ENCODE data around the gene ALAS1.

Gene ALAS1

DNA sequence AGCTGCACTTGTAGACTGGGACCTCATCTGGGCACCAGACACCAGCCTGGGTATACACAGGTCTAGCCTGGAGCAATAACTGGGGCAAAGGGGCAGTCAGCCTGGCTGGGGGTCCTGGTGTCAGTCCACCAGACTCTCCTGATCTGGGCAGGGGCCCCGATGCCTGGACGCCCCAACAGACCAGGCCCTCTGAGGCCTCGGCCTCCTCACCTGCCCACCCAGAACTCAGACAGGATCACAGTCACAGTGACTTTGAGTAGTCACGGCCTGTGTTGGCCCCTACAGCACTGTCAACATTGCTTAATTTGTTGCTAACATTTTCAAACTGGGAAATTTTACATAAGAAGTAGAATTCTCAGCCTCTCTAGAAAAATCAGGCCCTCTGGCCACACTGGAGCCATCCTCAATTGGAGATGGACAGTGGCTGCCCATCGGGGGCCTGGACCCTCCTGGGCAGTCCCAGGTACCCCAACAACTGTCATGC lies 35.2 kb downstream of the ALAS1 start:
- Histone ChIP-seq H3K36me3 (ENCODE audit: control insufficient read depth in 2 of 2, insufficient read depth in 2 of 2, low read length in 2 of 2) (peaks cover 28 to 37% of the 10 kb centered on the region in 2 donors), H3K4me1 (ENCODE audit: control insufficient read depth in 2 of 2, insufficient read depth in 2 of 2, low read length in 2 of 2) (peaks cover 18 to 25% of the 10 kb centered on the region in 2 donors), H3K4me3 (ENCODE audit: low read length in 2 of 2) (no peak overlapping the region), H3K27ac (ENCODE audit: low read depth in 2 of 2, low read length in 2 of 2) (no peak overlapping the region), H3K27me3 (ENCODE audit: control insufficient read depth in 2 of 2, insufficient read depth in 2 of 2, low read length in 2 of 2) (no peaks in the 10 kb centered on the region), H3K9ac (ENCODE audit: low read depth in 1 of 2, low read length in 2 of 2) (no peak overlapping the region), H3K9me3 (ENCODE audit: control insufficient read depth in 2 of 2, low read length in 2 of 2) (no peaks in the 10 kb centered on the region)

DNA sequence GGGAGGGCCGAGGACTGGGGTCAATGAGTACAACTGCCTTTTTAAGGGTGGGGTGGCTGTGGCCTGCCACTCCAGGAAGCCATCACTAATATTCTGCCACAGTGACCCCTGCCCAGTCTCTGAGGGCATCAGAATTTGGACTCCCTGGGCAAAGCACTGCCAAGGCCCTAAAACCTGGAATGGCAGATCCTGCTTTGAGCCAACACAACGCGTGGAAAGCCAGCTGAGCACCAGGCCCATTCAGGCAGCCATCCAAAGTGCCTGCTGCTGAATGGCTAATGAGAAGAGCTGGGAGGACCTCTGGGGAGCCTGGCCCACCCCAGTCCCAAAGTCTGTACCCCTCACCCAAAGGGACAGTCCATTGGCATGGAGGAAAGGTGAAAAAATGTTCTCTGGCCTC lies 36.0 kb downstream of the ALAS1 start:
- Histone ChIP-seq H3K4me1 (ENCODE audit: control insufficient read depth in 2 of 2, insufficient read depth in 2 of 2, low read length in 2 of 2) (peaks cover 22 to 29% of the 10 kb centered on the region in 2 donors), H3K9ac (ENCODE audit: low read depth in 1 of 2, low read length in 2 of 2) (no peak overlapping the region), H3K27ac (ENCODE audit: low read depth in 2 of 2, low read length in 2 of 2) (no peak overlapping the region), H3K4me3 (ENCODE audit: low read length in 2 of 2) (no peak overlapping the region), H3K36me3 (ENCODE audit: control insufficient read depth in 2 of 2, insufficient read depth in 2 of 2, low read length in 2 of 2) (peaks cover 25 to 34% of the 10 kb centered on the region in 2 donors), H3K9me3 (ENCODE audit: control insufficient read depth in 2 of 2, low read length in 2 of 2) (no peaks in the 10 kb centered on the region), H3K27me3 (ENCODE audit: control insufficient read depth in 2 of 2, insufficient read depth in 2 of 2, low read length in 2 of 2) (no peaks in the 10 kb centered on the region)

DNA sequence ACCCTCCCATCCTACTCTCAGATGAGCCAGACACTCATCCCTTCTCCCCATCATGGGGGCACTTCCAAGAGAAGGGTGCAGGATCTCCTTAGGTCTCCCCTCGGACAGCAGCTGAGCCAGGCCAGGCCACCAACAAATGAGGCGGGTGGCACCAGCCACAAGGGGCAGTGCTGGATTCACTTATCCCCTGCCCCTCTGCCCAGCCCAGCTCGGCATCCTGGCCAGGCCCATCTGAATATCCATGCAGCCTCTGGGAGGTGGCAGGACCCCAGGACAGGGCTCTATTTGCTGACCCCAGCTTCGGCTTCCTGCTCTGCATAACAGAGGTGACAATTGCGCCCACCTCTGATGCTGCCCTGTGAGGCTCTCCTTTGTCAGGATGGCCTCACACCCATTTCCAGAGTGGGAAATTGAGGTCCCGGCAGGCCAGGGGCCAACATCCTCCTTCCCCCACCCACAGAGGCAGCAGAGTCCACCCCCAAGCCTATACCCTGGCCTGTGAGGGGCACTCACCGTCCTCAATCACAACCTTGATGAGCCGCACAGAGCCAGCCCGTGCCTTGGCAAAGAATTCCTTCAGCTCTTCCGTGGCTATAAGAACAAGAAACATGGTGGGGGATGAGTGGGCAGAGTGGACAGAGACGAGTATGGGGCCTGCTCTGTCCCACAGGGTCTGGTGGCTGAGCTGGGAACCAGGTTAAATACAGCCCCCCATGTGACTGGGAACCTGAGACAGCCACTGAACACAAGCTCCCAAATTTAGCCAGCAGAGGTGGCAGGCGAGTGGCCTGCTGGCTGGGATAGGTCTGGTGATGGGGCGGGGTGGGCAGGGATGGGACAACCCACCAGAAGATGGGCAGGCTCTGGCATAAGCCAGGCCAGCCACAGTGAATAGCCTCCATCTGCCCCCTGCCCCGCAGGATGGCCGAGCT lies 36.8 kb downstream of the ALAS1 start:
- Histone ChIP-seq H3K9ac (ENCODE audit: low read depth in 1 of 2, low read length in 2 of 2) (no peak overlapping the region), H3K36me3 (ENCODE audit: control insufficient read depth in 2 of 2, insufficient read depth in 2 of 2, low read length in 2 of 2) (peaks cover 17 to 26% of the 10 kb centered on the region in 2 donors), H3K4me1 (ENCODE audit: control insufficient read depth in 2 of 2, insufficient read depth in 2 of 2, low read length in 2 of 2) (peaks cover 22 to 30% of the 10 kb centered on the region in 2 donors)

DNA sequence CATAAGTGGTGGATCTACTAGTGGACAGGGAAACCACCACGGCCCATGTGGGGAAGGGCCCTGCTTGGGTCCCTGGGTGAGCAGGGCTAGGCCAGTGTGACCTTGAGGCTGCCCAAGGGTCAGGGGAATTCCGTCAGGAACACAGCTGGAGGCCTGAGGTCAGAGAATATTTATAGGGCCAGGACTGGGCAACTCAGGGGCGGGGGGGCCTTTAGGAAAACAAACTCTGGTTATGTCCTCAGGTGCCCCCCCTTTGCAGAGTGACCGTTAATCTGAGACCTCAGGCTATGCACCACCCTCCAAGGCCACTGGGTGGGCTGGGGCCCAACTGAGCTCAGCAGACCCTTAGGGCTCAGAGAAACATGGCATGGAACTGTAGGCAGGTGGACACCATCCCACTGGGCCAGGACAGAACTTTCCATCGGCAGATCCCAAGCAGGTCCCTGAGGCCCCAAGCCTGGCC lies 38.5 kb downstream of the ALAS1 start:
- H3K4me1 ChIP-seq (ENCODE audit: control insufficient read depth in 2 of 2, insufficient read depth in 2 of 2, low read length in 2 of 2), result peaks cover 25 to 36% of the 10 kb centered on the region in 2 donors
- H3K36me3 ChIP-seq (ENCODE audit: control insufficient read depth in 2 of 2, insufficient read depth in 2 of 2, low read length in 2 of 2), result peaks cover 2 to 10% of the 10 kb centered on the region in 2 donors
- no peak overlapping the region for H3K4me3 ChIP-seq (ENCODE audit: low read length in 2 of 2)
- no peak overlapping the region for H3K27ac ChIP-seq (ENCODE audit: low read depth in 2 of 2, low read length in 2 of 2)
- no peaks in the 10 kb centered on the region for H3K27me3 ChIP-seq (ENCODE audit: control insufficient read depth in 2 of 2, insufficient read depth in 2 of 2, low read length in 2 of 2)
- H3K9ac ChIP-seq (ENCODE audit: low read depth in 1 of 2, low read length in 2 of 2), result no peak overlapping the region
- H3K9me3 ChIP-seq (ENCODE audit: control insufficient read depth in 2 of 2, low read length in 2 of 2), result no peaks in the 10 kb centered on the region

More for the DNA sequence above, 36.8 kb downstream of the ALAS1 start:
- no peaks in the 10 kb centered on the region for H3K27me3 ChIP-seq (ENCODE audit: control insufficient read depth in 2 of 2, insufficient read depth in 2 of 2, low read length in 2 of 2)
- H3K4me3 ChIP-seq (ENCODE audit: low read length in 2 of 2), result no peak overlapping the region
- H3K27ac ChIP-seq (ENCODE audit: low read depth in 2 of 2, low read length in 2 of 2), result no peak overlapping the region
- no peaks in the 10 kb centered on the region for H3K9me3 ChIP-seq (ENCODE audit: control insufficient read depth in 2 of 2, low read length in 2 of 2)

DNA sequence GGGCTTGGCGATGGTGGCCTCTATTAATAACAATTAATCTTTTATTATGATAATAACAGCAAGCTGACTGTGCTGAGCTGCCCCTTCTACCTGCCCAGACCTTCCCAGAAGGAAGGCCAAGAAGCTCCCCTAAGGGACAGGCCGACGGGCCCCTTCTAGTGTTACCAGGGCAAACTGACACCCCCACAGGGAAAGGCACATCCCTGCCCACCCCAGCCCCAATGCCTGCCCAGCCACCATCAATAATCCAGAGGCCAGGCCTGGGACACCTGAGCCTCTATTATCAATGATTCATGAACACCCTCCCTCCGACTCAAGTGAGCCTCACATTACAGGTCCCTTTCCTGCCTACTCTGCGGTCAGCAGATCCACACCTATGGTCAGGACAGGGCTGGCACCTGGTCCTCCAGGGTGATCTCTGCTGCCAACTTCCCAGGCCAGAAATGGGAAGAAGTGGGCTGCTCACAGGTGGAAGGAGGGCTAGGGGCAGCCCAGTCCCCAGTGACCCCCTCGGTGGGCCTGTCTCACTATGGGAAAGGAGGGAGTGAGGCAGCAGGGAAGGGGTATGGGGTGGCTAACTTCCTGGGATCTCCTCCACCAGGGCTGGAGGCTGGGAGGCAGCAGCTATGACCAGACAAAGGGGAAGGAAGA lies 39.2 kb downstream of the ALAS1 start:
- H3K4me3 ChIP-seq (ENCODE audit: low read length in 2 of 2), result peak overlapping the region; percentile 17 to 95
- H3K27ac ChIP-seq (ENCODE audit: low read depth in 2 of 2, low read length in 2 of 2), result peak overlapping the region; percentile 70 to 90
- H3K4me1 ChIP-seq (ENCODE audit: control insufficient read depth in 2 of 2, insufficient read depth in 2 of 2, low read length in 2 of 2), result peaks cover 25 to 33% of the 10 kb centered on the region in 2 donors
- H3K27me3 ChIP-seq (ENCODE audit: control insufficient read depth in 2 of 2, insufficient read depth in 2 of 2, low read length in 2 of 2), result no peaks in the 10 kb centered on the region
- no peaks in the 10 kb centered on the region for H3K9me3 ChIP-seq (ENCODE audit: control insufficient read depth in 2 of 2, low read length in 2 of 2)
- H3K9ac ChIP-seq (ENCODE audit: low read depth in 1 of 2, low read length in 2 of 2), result peak overlapping the region; percentile 63 to 95
- peaks cover 0 to 10% of the 10 kb centered on the region in 2 donors for H3K36me3 ChIP-seq (ENCODE audit: control insufficient read depth in 2 of 2, insufficient read depth in 2 of 2, low read length in 2 of 2)

DNA sequence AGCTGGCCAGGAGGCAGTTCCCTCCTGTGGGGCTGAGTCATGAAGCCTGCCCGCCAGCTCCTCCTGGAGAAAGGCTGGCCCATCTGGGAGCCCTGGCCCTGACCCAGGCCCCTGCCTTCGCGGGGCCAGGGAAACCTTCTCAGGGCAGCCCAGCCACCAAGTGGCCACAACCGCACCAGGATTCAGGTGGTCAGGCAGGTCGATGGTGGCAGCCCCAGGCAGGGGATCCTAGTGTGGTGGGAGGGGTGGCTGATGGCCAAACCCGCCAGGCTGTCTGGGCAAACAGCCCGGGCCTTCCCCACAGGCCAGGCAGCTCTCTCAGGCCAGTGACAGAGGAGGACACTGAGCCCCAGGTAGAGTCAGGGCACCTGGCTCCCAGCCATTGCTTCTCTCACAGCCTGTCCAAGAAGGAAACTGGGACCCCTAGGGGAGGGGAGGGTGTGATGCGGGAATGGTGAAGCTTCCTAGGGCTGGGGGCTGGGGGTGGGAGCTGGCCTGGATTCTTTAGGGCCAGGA lies 39.8 kb downstream of the ALAS1 start:
- peaks cover 0 to 6% of the 10 kb centered on the region in 2 donors for H3K36me3 ChIP-seq (ENCODE audit: control insufficient read depth in 2 of 2, insufficient read depth in 2 of 2, low read length in 2 of 2)
- peak overlapping the region; percentile 82 to 95 for H3K4me3 ChIP-seq (ENCODE audit: low read length in 2 of 2)
- H3K9me3 ChIP-seq (ENCODE audit: control insufficient read depth in 2 of 2, low read length in 2 of 2), result no peaks in the 10 kb centered on the region
- peaks cover 25 to 33% of the 10 kb centered on the region in 2 donors for H3K4me1 ChIP-seq (ENCODE audit: control insufficient read depth in 2 of 2, insufficient read depth in 2 of 2, low read length in 2 of 2)
- H3K27me3 ChIP-seq (ENCODE audit: control insufficient read depth in 2 of 2, insufficient read depth in 2 of 2, low read length in 2 of 2), result no peaks in the 10 kb centered on the region
- H3K9ac ChIP-seq (ENCODE audit: low read depth in 1 of 2, low read length in 2 of 2), result peak overlapping the region in 1 of 2 donors; percentile 95
- peak overlapping the region; percentile 51 to 90 for H3K27ac ChIP-seq (ENCODE audit: low read depth in 2 of 2, low read length in 2 of 2)

DNA sequence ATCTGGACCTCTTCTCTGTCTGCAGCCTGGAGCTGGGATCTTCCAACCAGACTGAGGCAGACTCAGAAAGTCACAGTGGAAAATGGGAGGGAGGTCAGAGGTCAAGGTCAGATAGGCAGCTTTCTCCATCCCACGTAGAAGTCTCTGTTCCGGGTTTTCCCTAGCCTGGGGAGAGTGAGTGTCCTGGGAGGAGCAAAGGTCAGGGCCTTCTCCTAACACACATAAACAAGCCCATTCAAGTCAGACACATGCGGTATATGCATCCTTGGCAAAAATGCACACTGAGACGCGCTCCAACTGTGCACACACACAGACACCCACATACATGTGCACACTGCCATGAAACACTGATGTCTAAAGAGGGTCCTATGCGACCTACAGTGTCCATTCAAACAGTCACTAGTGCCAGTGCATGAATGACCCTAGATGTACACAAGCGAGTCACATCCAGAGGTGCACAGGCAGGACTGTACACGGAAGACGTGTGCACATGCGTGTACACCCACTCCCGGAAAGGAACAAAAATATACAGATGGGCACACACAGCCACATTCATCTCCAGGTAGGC lies 40.3 kb downstream of the ALAS1 start:
- H3K4me1 ChIP-seq (ENCODE audit: control insufficient read depth in 2 of 2, insufficient read depth in 2 of 2, low read length in 2 of 2), result peaks cover 25 to 33% of the 10 kb centered on the region in 2 donors

DNA sequence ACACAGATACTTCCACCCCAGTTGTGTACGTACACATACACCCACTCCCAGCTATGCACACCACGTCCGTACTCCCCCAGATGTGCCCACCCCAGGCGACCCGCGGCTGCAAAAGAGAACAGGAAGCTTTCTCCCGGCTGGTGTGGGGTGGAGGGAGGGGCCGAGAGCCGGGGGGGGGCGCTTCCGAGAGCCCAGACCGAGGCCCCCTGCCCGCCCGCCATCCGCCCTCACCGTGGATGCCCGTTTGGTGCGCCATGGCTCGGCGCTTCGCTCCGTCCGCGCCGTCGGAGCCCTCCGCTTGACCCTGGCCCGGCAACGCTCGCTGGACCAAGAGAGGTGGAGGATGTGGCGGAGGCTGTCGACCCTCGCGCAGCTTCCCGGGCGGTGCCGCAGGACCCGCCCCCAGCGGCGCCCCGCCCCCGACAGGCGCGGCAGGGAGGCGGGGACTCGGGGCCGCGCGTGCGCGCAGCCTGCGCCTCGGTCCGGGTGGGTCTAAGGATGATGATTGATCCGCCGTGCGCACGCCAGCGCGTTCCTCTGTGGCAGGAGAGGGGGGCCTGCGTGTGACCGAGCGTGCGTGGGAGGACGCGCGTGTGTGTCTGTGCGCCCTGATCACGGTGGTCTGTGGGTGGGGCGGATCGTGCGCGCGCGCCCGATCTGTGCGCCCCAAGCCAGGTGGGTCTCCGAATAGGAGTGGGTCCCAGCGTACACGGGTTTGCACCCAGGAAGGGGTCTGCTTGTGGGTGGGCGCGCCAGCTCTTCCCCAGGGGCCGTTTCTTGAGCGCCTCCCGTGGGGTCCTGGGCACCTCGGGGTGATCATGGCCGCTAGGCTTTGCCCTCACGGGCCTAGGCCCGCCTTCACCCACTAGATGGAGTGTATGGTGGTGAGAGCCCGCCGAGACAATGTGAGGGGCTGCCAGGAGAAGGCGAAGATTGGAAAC lies 41.1 kb downstream of the ALAS1 start, which contains the start of gene TWF2:
TSS of gene TWF2 (minus strand) at position 398 of the 941 bp plus-strand sequence. CDS start at position 256, 142 bp downstream.
- no peaks in the 10 kb centered on the region for H3K27me3 ChIP-seq (ENCODE audit: control insufficient read depth in 2 of 2, insufficient read depth in 2 of 2, low read length in 2 of 2)
- peak within 1 kb of the TSS; percentile 82 to 95 for H3K4me3 ChIP-seq (ENCODE audit: low read length in 2 of 2)
- H3K27ac ChIP-seq (ENCODE audit: low read depth in 2 of 2, low read length in 2 of 2), result peak within 1 kb of the TSS; percentile 84 to 90
- H3K4me1 ChIP-seq (ENCODE audit: control insufficient read depth in 2 of 2, insufficient read depth in 2 of 2, low read length in 2 of 2), result peaks cover 28 to 33% of the 10 kb centered on the region in 2 donors
- H3K9ac ChIP-seq (ENCODE audit: low read depth in 1 of 2, low read length in 2 of 2), result peak within 1 kb of the TSS; percentile 75 to 95
- no peaks in the 10 kb centered on the region for H3K9me3 ChIP-seq (ENCODE audit: control insufficient read depth in 2 of 2, low read length in 2 of 2)
- peaks cover 0 to 2% of the 10 kb centered on the region in 2 donors for H3K36me3 ChIP-seq (ENCODE audit: control insufficient read depth in 2 of 2, insufficient read depth in 2 of 2, low read length in 2 of 2)

More for the DNA sequence above, 40.3 kb downstream of the ALAS1 start:
- peak overlapping the region; percentile 82 to 95 for H3K4me3 ChIP-seq (ENCODE audit: low read length in 2 of 2)
- peaks cover 0 to 5% of the 10 kb centered on the region in 2 donors for H3K36me3 ChIP-seq (ENCODE audit: control insufficient read depth in 2 of 2, insufficient read depth in 2 of 2, low read length in 2 of 2)
- peak overlapping the region; percentile 8 to 95 for H3K9ac ChIP-seq (ENCODE audit: low read depth in 1 of 2, low read length in 2 of 2)
- no peaks in the 10 kb centered on the region for H3K27me3 ChIP-seq (ENCODE audit: control insufficient read depth in 2 of 2, insufficient read depth in 2 of 2, low read length in 2 of 2)
- H3K27ac ChIP-seq (ENCODE audit: low read depth in 2 of 2, low read length in 2 of 2), result peak overlapping the region; percentile 84 to 90
- no peaks in the 10 kb centered on the region for H3K9me3 ChIP-seq (ENCODE audit: control insufficient read depth in 2 of 2, low read length in 2 of 2)

Measured in mucosa of rectum (tissue), 2 donors.